Panc1 (cell line): Measurements from ENCODE around the gene DNMT3A. TPM values are rescaled to one million over a fixed set of nuclear protein-coding genes. Genes with fewer than 3 reads are reported as not detected.

ENCODE experiments used
- ATAC-seq: fragments of 200-7000 bp; cut with Tn5 transposase; 2 replicates; pipeline ENCODE4 v1.9.1; 2020; ENCODE audit warnings: mild to moderate bottlenecking, moderate library complexity
- BruUV-seq: library from RNA; stranded (reverse); fragments of 400-500 nt; replicated peaks from 2 replicates; lab custom pipeline; 2021; lab: Mats Ljungman, UMichigan
- CTCF ChIA-PET: fragments of 300-600 bp; sonication (Branson Sonifier 250); formaldehyde crosslinking; loops from one replicate; lab custom pipeline; 2022; ENCODE audit warnings: antibody characterized with exemption; lab: Charles Lee
- POLR2A ChIA-PET: fragments of 300-600 bp; sonication (Branson Sonifier 250); formaldehyde crosslinking; loops from one replicate; lab custom pipeline; 2022; ENCODE audit warnings: antibody characterized with exemption; lab: Charles Lee
- DNase-seq: peaks from one replicate; pipeline ENCODE4 v3.0.0-alpha.2; 2010; ENCODE audit warnings: low read depth, low spot score
- H3K27ac ChIP-seq: 2 replicates; pipeline ENCODE4 v1.5.1; 2011; ENCODE audit warnings: mild to moderate bottlenecking, low read length, inconsistent platforms
- H3K27me3 ChIP-seq: fragments of 200-500 bp; sonication (Bioruptor generic); 2 replicates; pipeline ENCODE4 v1.6.0; 2014; ENCODE audit warnings: low read length, inconsistent platforms; ENCODE audit not compliant: control insufficient read depth, insufficient read depth
- H3K36me3 ChIP-seq: fragments of 200-500 bp; sonication (Bioruptor generic); 2 replicates; pipeline ENCODE4 v1.5.1; 2014; ENCODE audit warnings: inconsistent platforms, mild to moderate bottlenecking, low read length, moderate library complexity; ENCODE audit not compliant: control insufficient read depth, insufficient read depth
- H3K4me1 ChIP-seq: 2 replicates; pipeline ENCODE4 v1.5.1; 2011; ENCODE audit warnings: inconsistent platforms, mild to moderate bottlenecking, low read length, moderate library complexity; ENCODE audit not compliant: control insufficient read depth, insufficient read depth
- H3K4me3 ChIP-seq, 2 experiments: 2 replicates each; pipeline ENCODE4 v1.5.1; 2011 to 2012; ENCODE audit warnings: low read depth in 2 of 2, low read length in 2 of 2, mild to moderate bottlenecking in 2 of 2, inconsistent platforms in 1 of 2, moderate library complexity in 1 of 2
- H3K9me3 ChIP-seq: fragments of 200-500 bp; sonication (Bioruptor generic); 2 replicates; pipeline ENCODE4 v1.5.1; 2014; ENCODE audit warnings: low read depth, mild to moderate bottlenecking, inconsistent platforms, low read length, moderate library complexity; ENCODE audit not compliant: control insufficient read depth, insufficient read depth
- POLR2AphosphoS5 ChIP-seq: IDR thresholded peaks from 2 replicates; pipeline ENCODE4 v1.6.1; 2012; ENCODE audit warnings: mild to moderate bottlenecking, low read depth, low read length, moderate library complexity
- SIN3A ChIP-seq: IDR thresholded peaks from 2 replicates; pipeline ENCODE4 v1.6.1; 2012; ENCODE audit warnings: low read depth, mild to moderate bottlenecking, low read length, moderate library complexity, borderline replicate concordance; ENCODE audit not compliant: insufficient read depth
- TCF7L2 ChIP-seq: IDR thresholded peaks from 2 replicates; pipeline ENCODE4 v1.6.1; 2011; ENCODE audit warnings: mild to moderate bottlenecking, low read depth, low read length, inconsistent platforms
- in situ Hi-C: cut with HindIII; loops from 2 replicates; pipeline ENCODE4 v1.10.0; 2016; ENCODE audit warnings: low sequenced_read_pairs, low pct_unique_long_range_greater_than_20kb
- intact Hi-C: fragments of 100-400 bp; cut with micrococcal nuclease; formaldehyde crosslinking; loops from one replicate; pipeline ENCODE4 v1.10.0; 2022; ENCODE audit not compliant: unreplicated experiment
- total RNA-seq: library from RNA; stranded (reverse); gene quantifications from one replicate; pipeline ENCODE4 v1.2.1, GENCODE V29; 2021; ENCODE audit not compliant: unreplicated experiment
- TF ChIP-seq, protein P1 (sequence below), 2 experiments: IDR thresholded peaks; 2 replicates each; pipeline ENCODE4 v1.6.1; 2011 to 2012; ENCODE audit warnings: low read depth in 2 of 2, control low read depth in 1 of 2, low read length in 1 of 2, mild to moderate bottlenecking in 1 of 2, moderate library complexity in 1 of 2; ENCODE audit not compliant: insufficient read depth in 1 of 2
- TF ChIP-seq, protein P2 (sequence below): fragments of 450-650 bp; IDR thresholded peaks from 2 replicates; pipeline ENCODE4 v1.5.1; 2017; ENCODE audit warnings: mild to moderate bottlenecking

Gene DNMT3A
- total RNA-seq, 1 experiment from 2014 or later: 29.3 TPM

DNA sequence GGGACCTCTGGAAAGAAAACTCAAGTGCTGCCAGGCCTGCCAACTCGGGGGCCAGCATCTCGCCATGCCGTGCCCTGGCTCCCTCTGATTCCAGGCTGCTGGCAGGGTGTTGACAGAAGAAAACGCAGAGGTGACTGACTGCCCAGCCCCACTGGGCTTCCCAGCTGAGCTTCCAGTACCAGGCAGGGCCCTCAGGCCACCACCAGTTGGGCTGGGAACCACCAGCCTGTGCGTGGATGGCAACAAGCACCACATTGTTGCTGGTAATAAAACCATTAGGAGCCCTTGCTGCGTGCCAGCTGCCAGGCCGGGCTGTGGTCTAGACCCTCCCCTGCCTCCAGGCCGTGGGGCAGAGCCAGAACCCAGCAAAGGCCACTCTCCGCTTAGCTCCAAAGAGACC is 9.2 kb downstream of the DNMT3A start:
- DNase-seq (no peak), ATAC-seq (no peak)
- in situ Hi-C loops (no loop called here), intact Hi-C loops (no loop called here)
- no peak overlapping the region for H3K4me3 ChIP-seq
- no peaks in the 10 kb centered on the region for H3K27me3 ChIP-seq
- H3K27ac ChIP-seq: no peak overlapping the region
- no TSS peak for BruUV-seq
- ChIA-PET POLR2A (no interaction called here), CTCF (no interaction called here)
- H3K9me3 ChIP-seq: no peaks in the 10 kb centered on the region
- TF ChIP-seq, protein P1, sequence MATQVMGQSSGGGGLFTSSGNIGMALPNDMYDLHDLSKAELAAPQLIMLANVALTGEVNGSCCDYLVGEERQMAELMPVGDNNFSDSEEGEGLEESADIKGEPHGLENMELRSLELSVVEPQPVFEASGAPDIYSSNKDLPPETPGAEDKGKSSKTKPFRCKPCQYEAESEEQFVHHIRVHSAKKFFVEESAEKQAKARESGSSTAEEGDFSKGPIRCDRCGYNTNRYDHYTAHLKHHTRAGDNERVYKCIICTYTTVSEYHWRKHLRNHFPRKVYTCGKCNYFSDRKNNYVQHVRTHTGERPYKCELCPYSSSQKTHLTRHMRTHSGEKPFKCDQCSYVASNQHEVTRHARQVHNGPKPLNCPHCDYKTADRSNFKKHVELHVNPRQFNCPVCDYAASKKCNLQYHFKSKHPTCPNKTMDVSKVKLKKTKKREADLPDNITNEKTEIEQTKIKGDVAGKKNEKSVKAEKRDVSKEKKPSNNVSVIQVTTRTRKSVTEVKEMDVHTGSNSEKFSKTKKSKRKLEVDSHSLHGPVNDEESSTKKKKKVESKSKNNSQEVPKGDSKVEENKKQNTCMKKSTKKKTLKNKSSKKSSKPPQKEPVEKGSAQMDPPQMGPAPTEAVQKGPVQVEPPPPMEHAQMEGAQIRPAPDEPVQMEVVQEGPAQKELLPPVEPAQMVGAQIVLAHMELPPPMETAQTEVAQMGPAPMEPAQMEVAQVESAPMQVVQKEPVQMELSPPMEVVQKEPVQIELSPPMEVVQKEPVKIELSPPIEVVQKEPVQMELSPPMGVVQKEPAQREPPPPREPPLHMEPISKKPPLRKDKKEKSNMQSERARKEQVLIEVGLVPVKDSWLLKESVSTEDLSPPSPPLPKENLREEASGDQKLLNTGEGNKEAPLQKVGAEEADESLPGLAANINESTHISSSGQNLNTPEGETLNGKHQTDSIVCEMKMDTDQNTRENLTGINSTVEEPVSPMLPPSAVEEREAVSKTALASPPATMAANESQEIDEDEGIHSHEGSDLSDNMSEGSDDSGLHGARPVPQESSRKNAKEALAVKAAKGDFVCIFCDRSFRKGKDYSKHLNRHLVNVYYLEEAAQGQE (IDR thresholded peaks at IDR 0.05; ENCODE audit: insufficient read depth in 1 of 2, low read depth in 2 of 2, low read length in 1 of 2): no peak
- no peak for TF ChIP-seq TCF7L2
- TF ChIP-seq POLR2AphosphoS5: no peak
- no peak for TF ChIP-seq SIN3A
- TF ChIP-seq, protein P2, sequence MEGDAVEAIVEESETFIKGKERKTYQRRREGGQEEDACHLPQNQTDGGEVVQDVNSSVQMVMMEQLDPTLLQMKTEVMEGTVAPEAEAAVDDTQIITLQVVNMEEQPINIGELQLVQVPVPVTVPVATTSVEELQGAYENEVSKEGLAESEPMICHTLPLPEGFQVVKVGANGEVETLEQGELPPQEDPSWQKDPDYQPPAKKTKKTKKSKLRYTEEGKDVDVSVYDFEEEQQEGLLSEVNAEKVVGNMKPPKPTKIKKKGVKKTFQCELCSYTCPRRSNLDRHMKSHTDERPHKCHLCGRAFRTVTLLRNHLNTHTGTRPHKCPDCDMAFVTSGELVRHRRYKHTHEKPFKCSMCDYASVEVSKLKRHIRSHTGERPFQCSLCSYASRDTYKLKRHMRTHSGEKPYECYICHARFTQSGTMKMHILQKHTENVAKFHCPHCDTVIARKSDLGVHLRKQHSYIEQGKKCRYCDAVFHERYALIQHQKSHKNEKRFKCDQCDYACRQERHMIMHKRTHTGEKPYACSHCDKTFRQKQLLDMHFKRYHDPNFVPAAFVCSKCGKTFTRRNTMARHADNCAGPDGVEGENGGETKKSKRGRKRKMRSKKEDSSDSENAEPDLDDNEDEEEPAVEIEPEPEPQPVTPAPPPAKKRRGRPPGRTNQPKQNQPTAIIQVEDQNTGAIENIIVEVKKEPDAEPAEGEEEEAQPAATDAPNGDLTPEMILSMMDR: no peak
- H3K4me1 ChIP-seq: no peaks in the 10 kb centered on the region
- no peaks in the 10 kb centered on the region for H3K36me3 ChIP-seq

DNA sequence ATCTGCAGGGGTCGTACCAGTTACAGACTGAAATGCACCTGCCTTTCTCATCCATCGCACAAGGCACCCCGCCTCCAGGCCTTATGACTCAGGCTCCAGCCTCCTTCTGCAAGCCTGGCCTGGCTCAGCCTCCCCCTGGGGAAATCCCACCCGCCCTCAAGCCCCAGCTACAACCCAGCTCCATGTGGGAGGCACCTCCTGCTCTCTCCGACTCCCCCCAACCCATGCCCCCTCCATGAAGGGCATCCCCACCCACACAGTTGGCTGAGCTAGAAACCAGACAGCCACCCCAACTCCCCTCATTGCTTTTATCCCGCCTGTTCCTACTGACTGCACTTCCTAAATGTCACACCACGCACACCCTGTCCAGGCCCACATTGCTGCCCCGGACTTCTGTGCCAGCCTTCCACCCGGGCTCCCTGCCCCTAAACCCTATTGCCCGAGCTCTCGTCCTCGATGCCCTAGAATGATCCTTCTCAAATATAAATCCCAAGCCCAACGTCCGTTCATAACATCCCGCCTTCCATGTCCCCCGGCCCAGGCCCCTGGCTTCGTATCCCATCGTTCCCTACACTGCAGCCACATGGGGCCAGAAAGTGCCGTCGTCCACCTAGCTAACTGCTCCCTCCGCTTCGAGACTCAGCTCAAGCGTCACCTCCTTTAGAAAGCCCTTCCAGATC is 9.9 kb downstream of the DNMT3A start:
- no peaks in the 10 kb centered on the region for H3K27me3 ChIP-seq
- intact Hi-C loops (no loop called here), in situ Hi-C loops (no loop called here)
- DNase-seq (no peak), ATAC-seq (no peak)
- ChIA-PET CTCF (no interaction called here), POLR2A (no interaction called here)
- H3K4me3 ChIP-seq: no peak overlapping the region
- BruUV-seq: no TSS peak
- H3K36me3 ChIP-seq: no peaks in the 10 kb centered on the region
- TF ChIP-seq, protein P2: no peak
- no peak for TF ChIP-seq TCF7L2
- no peak for TF ChIP-seq SIN3A
- TF ChIP-seq, protein P1 (IDR thresholded peaks at IDR 0.05; ENCODE audit: insufficient read depth in 1 of 2, low read depth in 2 of 2, low read length in 1 of 2): no peak
- no peak for TF ChIP-seq POLR2AphosphoS5
- H3K4me1 ChIP-seq: no peaks in the 10 kb centered on the region
- H3K9me3 ChIP-seq: 0 out of 2 replicates have a peak, but pooled peaks cover 1% of the 10 kb centered on the region
- no peak overlapping the region for H3K27ac ChIP-seq
